Measurements from ENCODE around the gene POP7.

DNA sequence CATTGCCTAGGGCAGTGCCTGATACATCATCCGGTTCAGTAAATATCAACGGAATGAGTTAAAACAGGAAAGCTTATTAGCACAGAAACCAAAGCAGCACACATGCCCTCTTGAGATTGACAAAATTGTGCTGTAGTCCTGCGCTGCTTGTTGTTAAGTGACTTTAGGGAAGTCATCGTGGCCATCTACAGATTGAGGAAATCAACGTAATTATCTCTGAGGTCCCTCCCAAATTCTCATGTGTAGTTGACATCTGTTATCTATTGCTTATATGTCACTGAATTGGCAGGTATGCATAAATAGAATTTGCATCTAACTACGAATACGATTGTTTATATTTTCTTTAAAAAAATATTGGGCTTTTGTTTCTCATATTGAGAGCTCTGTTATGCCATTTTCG lies 35.8 kb upstream of the POP7 start:
- TF ChIP-seq CTCF (conservative IDR thresholded peaks at IDR 0.05) = no peak
- no peak for TF ChIP-seq EZH2 (IDR thresholded peaks at IDR 0.05; ENCODE audit: low read depth)
